Gastrocnemius medialis (tissue), 4 donors: ENCODE results near the gene VPS8. TPM values are rescaled to one million over a fixed set of nuclear protein-coding genes. Genes with fewer than 3 reads are reported as not detected.

Experiments
- ATAC-seq, 2 donors: fragments of 150-250 bp; one replicate each; pipeline ENCODE4 v1.9.1; 2016
- DNase-seq, 2 donors: peaks; one replicate each; pipeline ENCODE4 v3.0.0-alpha.2; 2019
- H3K27ac ChIP-seq, 4 donors: fragments of 200-600 bp; sonication (generic); 1 replicate in 1 of 4; 2 replicates in 3 of 4; pipeline ENCODE4 v1.5.1; 2016 to 2018; ENCODE audit warnings: mild to moderate bottlenecking in 2 of 4, moderate library complexity in 1 of 4
- H3K27me3 ChIP-seq, 3 donors: fragments of 200-600 bp; sonication (generic) in 2 of 3; 1 replicate in 1 of 3; 2 replicates in 2 of 3; pipeline versions ENCODE4 v1.5.1 to v1.6.0; 2016 to 2019; ENCODE audit warnings: mild to moderate bottlenecking in 1 of 3, moderate library complexity in 1 of 3
- H3K36me3 ChIP-seq, 2 donors: fragments of 200-600 bp; sonication (generic) in 1 of 2; one replicate each; pipeline ENCODE4 v1.5.1; 2017 to 2018
- H3K4me1 ChIP-seq, 2 donors: fragments of 200-600 bp; sonication (generic) in 1 of 2; one replicate each; pipeline ENCODE4 v1.5.1; 2016 to 2017; ENCODE audit warnings: mild to moderate bottlenecking in 2 of 2
- H3K4me3 ChIP-seq, 4 donors: fragments of 200-600 bp; sonication (generic) in 3 of 4; 1 replicate in 1 of 4; 2 replicates in 3 of 4; pipeline ENCODE4 v1.5.1; 2016 to 2019; ENCODE audit warnings: mild to moderate bottlenecking in 2 of 4
- H3K9me3 ChIP-seq, 3 donors: fragments of 200-600 bp; sonication (generic) in 2 of 3; 1 replicate in 1 of 3; 2 replicates in 2 of 3; pipeline ENCODE4 v1.5.1; 2016 to 2019
- POLR2A ChIP-seq, 2 donors: fragments of 450-650 bp; IDR thresholded peaks; one replicate each; pipeline ENCODE4 v1.6.1; 2017; ENCODE audit warnings: antibody characterized with exemption in 2 of 2, mild to moderate bottlenecking in 2 of 2, moderate library complexity in 2 of 2
- in situ Hi-C, 4 donors: fragments of 200-750 bp; cut with MboI; loops; one replicate each; pipeline versions ENCODE4 v1.15.0 to v1.8.0; 2017; ENCODE audit warnings: low sequenced_read_pairs in 4 of 4
- intact Hi-C: fragments of 100-400 bp; cut with DNase I; formaldehyde crosslinking; loops from one replicate; pipeline ENCODE4 v1.15.1; 2023; ENCODE audit warnings: low total_unique reads
- total RNA-seq, 4 donors: library from RNA; depleted of rRNA; stranded (reverse); fragments of >200 nt; gene quantifications; one replicate each; pipeline versions ENCODE4 v1.1.0 to v1.2.3, GENCODE V29; 2016
- TF ChIP-seq, protein P1 (sequence below), 5 experiments: fragments of 450-650 bp in 3 of 5; fragments of 200-600 bp in 2 of 5; sonication (generic) in 2 of 5; IDR thresholded peaks in 4 of 5; conservative IDR thresholded peaks in 1 of 5; 1 replicate in 4 of 5; 2 replicates in 1 of 5; pipeline ENCODE4 v1.5.1; 2016 to 2019; ENCODE audit warnings: antibody characterized with exemption in 5 of 5, mild to moderate bottlenecking in 3 of 5, moderate library complexity in 3 of 5

The VPS8 gene
- total RNA-seq, 4 donors from 2014 or later, result 37.2 to 64.1 (median 51.2) TPM

DNA sequence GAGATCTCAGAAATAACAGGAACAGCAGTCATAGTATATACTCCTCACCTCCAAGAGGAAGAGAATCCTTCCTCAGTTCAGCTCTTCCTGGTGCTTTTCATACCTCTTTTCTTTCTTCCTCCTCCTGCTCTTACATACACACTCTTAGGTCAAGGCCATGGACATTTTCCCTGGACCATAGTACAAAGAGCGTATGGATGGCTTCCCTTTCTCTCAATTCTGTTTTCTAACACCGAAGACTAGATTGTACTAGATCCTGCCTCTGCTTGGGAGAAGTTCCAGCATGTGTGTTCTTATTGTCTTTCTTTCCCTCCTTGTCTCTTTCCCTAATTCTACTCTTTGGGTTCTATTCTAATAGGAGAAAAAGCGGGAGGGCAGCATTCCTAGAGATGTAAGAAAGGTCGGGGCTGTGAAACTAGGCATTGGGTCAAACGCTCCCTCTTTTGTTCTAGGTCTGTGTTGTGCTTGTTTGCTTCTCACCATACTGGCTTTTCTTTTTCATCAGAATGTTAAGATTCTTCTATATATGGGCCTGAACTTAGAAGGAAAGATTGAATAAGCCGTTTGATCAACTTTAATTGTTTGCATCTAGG lies 77.4 kb downstream of the VPS8 start:
- Histone ChIP-seq H3K27me3 (no peaks in the 10 kb centered on the region), H3K4me3 (no peak overlapping the region), H3K4me1 (no peaks in the 10 kb centered on the region), H3K9me3 (no peaks in the 10 kb centered on the region), H3K36me3 (peaks cover 2 to 24% of the 10 kb centered on the region in 2 donors), H3K27ac (no peak overlapping the region)
- no peak for ATAC-seq
- intact Hi-C loops (no loop called here), in situ Hi-C loops (loop anchor here in 2 of 4 donors (25.0 kb wide), 1 partner anchor 298 kb away; no protein-coding TSS in a partner anchor)
- DNase-seq, result no peak
- no peak for TF ChIP-seq POLR2A (IDR thresholded peaks at IDR 0.05)
- TF ChIP-seq, protein P1, sequence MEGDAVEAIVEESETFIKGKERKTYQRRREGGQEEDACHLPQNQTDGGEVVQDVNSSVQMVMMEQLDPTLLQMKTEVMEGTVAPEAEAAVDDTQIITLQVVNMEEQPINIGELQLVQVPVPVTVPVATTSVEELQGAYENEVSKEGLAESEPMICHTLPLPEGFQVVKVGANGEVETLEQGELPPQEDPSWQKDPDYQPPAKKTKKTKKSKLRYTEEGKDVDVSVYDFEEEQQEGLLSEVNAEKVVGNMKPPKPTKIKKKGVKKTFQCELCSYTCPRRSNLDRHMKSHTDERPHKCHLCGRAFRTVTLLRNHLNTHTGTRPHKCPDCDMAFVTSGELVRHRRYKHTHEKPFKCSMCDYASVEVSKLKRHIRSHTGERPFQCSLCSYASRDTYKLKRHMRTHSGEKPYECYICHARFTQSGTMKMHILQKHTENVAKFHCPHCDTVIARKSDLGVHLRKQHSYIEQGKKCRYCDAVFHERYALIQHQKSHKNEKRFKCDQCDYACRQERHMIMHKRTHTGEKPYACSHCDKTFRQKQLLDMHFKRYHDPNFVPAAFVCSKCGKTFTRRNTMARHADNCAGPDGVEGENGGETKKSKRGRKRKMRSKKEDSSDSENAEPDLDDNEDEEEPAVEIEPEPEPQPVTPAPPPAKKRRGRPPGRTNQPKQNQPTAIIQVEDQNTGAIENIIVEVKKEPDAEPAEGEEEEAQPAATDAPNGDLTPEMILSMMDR (IDR thresholded peaks at IDR 0.05 in 4 of 5, conservative IDR thresholded peaks at IDR 0.05 in 1 of 5), result no peak

DNA sequence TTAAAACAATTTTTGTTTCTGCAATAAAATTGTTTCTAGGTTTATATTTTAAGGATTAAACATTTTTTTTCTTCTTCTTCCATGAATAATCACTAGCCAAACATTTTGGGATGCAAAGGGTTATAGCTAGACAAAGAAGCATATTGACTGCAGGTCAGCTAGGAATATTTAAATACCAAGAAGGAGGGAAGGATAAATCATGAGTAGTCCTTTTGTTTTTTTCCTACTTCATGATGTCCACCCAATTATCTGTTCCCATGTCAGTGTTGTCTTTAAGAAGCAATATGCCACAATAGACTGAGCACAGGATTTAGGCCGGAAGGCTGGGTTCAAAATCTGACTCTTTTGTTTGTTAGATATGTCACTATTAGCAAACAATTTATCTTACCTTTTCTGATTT lies 82.1 kb downstream of the VPS8 start:
- H3K4me1 ChIP-seq, result peaks cover 0 to 4% of the 10 kb centered on the region in 2 donors
- in situ Hi-C loops (loop anchor here in 2 of 4 donors (25.0 kb wide), 1 partner anchor 293 kb away; no protein-coding TSS in a partner anchor), intact Hi-C loops (no loop called here)
- no peak for TF ChIP-seq POLR2A (IDR thresholded peaks at IDR 0.05)
- TF ChIP-seq, protein P1 (IDR thresholded peaks at IDR 0.05 in 4 of 5, conservative IDR thresholded peaks at IDR 0.05 in 1 of 5), result no peak
- no peaks in the 10 kb centered on the region for H3K9me3 ChIP-seq
- no peak overlapping the region for H3K4me3 ChIP-seq
- ATAC-seq, result no peak
- H3K36me3 ChIP-seq, result peaks cover 2 to 14% of the 10 kb centered on the region in 2 donors
- no peaks in the 10 kb centered on the region for H3K27me3 ChIP-seq
- no peak overlapping the region for H3K27ac ChIP-seq
- no peak for DNase-seq

DNA sequence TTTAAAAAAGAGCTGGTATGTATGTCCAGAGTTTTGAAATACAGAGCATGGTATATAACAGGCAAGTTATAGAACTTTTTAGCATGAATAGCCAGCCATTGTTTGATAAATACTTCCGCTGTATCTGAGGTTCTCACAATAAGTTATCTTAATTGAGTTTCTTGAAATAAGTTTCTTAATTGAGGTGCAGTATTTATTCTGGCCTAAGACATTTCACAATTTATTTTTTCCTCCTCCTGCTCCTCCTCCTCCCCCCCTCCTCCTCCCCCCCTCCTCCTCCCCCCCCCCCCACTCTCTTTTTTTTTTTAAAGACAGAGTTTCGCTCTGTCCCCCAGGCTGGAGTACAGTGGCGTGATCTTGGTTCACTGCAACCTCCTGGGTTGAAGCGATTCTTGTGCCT lies 83.4 kb downstream of the VPS8 start:
- H3K27me3 ChIP-seq, result no peaks in the 10 kb centered on the region
- H3K36me3 ChIP-seq, result peaks cover 2 to 12% of the 10 kb centered on the region in 2 donors
- H3K27ac ChIP-seq, result no peak overlapping the region
- H3K4me3 ChIP-seq, result no peak overlapping the region
- TF ChIP-seq, protein P1 (IDR thresholded peaks at IDR 0.05 in 4 of 5, conservative IDR thresholded peaks at IDR 0.05 in 1 of 5), result no peak
- TF ChIP-seq POLR2A (IDR thresholded peaks at IDR 0.05), result no peak
- DNase-seq (no peak), ATAC-seq (no peak)
- intact Hi-C loops, result no loop called here
- H3K4me1 ChIP-seq, result peaks cover 0 to 4% of the 10 kb centered on the region in 2 donors
- no peaks in the 10 kb centered on the region for H3K9me3 ChIP-seq
- in situ Hi-C loops, result loop anchor here in 2 of 4 donors (25.0 kb wide), 1 partner anchor 292 kb away; no protein-coding TSS in a partner anchor

DNA sequence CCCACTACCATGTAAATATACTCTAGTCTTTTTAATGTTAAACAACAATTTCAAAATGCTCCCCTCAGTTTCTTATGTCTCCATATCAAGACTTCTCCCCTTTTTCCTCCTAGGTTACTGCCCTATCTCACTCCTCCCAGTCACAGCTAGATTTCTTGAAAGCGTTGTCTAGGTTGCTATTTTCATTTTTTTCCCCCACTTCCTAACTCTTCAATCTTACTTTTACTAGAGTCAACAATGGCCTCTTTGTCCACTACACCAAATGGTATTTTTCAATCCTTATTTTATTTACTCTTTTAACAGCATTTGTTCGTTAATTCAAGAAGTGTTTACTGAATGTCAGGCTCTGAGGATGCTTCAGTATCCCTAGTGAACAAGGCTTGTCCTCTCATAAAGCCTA lies 84.4 kb downstream of the VPS8 start:
- Histone ChIP-seq H3K27ac (no peak overlapping the region), H3K4me3 (no peak overlapping the region), H3K36me3 (peaks cover 0 to 18% of the 10 kb centered on the region in 2 donors), H3K4me1 (peaks cover 0 to 4% of the 10 kb centered on the region in 2 donors), H3K9me3 (no peaks in the 10 kb centered on the region), H3K27me3 (no peaks in the 10 kb centered on the region)
- TF ChIP-seq, protein P1 (IDR thresholded peaks at IDR 0.05 in 4 of 5, conservative IDR thresholded peaks at IDR 0.05 in 1 of 5), result no peak
- TF ChIP-seq POLR2A (IDR thresholded peaks at IDR 0.05), result no peak
- in situ Hi-C loops, result loop anchor here in 2 of 4 donors (25.0 kb wide), 1 partner anchor 291 kb away; no protein-coding TSS in a partner anchor
- intact Hi-C loops, result no loop called here
- DNase-seq (no peak), ATAC-seq (no peak)
